ENCODE measurements around the gene ARFGAP1.

DNA sequence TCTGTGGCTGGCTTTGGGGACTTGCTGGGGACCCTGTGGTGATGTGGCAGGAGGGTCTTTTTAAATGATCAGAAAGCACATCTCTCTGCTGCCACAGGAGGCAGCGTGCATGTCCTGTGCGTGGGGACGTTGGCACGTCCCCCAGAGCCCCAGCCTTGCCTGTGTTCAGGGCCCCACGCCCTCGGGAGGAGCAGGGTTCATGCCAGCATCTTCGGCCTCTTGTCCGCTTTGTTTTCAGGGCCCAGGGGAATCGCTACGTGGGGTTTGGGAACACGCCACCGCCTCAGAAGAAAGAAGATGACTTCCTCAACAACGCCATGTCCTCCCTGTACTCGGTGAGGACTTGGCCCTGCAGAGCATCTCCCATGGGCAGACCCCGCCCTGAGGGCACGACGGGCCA, 6.0 kb downstream of the ARFGAP1 start:
- TF ChIP-seq, protein P1, sequence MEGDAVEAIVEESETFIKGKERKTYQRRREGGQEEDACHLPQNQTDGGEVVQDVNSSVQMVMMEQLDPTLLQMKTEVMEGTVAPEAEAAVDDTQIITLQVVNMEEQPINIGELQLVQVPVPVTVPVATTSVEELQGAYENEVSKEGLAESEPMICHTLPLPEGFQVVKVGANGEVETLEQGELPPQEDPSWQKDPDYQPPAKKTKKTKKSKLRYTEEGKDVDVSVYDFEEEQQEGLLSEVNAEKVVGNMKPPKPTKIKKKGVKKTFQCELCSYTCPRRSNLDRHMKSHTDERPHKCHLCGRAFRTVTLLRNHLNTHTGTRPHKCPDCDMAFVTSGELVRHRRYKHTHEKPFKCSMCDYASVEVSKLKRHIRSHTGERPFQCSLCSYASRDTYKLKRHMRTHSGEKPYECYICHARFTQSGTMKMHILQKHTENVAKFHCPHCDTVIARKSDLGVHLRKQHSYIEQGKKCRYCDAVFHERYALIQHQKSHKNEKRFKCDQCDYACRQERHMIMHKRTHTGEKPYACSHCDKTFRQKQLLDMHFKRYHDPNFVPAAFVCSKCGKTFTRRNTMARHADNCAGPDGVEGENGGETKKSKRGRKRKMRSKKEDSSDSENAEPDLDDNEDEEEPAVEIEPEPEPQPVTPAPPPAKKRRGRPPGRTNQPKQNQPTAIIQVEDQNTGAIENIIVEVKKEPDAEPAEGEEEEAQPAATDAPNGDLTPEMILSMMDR (IDR thresholded peaks at IDR 0.05; ENCODE audit: insufficient read depth, low read depth, low read length) = no peak
- no peak for TF ChIP-seq EZH2 (IDR thresholded peaks at IDR 0.05; ENCODE audit: insufficient read depth, low read length)
